NCI-H1694 treated with DMSO at 0.1 percent for 48 hours (cell line): ENCODE data around the gene TMEM163.
"Not testable (repeated sequence)": the region's sequence is repeated elsewhere in the genome, so short reads cannot be mapped to it uniquely, and the experiment has no call there.

ENCODE experiments used
- DNase-seq: peaks from one replicate; lab custom pipeline; 2025; lab: John Stamatoyannopoulos, UW

Gene TMEM163

GRCh38 chr2:134665727-134666506 lies 52.9 kb downstream of the TMEM163 start:
- DNase-seq = no peak

GRCh38 chr2:134663451-134664450 lies 55.0 kb downstream of the TMEM163 start:
- DNase-seq = no peak

GRCh38 chr2:134662751-134663150 lies 56.0 kb downstream of the TMEM163 start:
- no peak for DNase-seq

- DNase-seq = no peak
Observed at GRCh38 chr2:134660626-134661402, 58.0 kb downstream of the TMEM163 start.

- no peak for DNase-seq
Observed at GRCh38 chr2:134659724-134660123, 59.1 kb downstream of the TMEM163 start.

GRCh38 chr2:134657650-134658250 lies 61.0 kb downstream of the TMEM163 start:
- DNase-seq = no peak

GRCh38 chr2:134656391-134656790 lies 62.4 kb downstream of the TMEM163 start:
- not testable (repeated sequence) for DNase-seq

- DNase-seq = no peak
Observed at GRCh38 chr2:134648586-134648985, 70.2 kb downstream of the TMEM163 start.

- DNase-seq = no peak
Observed at GRCh38 chr2:134647607-134648256, 71.1 kb downstream of the TMEM163 start.

GRCh38 chr2:134642938-134643337 lies 75.9 kb downstream of the TMEM163 start:
- no peak for DNase-seq

GRCh38 chr2:134640494-134640893 lies 78.3 kb downstream of the TMEM163 start:
- DNase-seq = no peak

- no peak for DNase-seq
Observed at GRCh38 chr2:134639265-134639664, 79.5 kb downstream of the TMEM163 start.

GRCh38 chr2:134636714-134637113 lies 82.1 kb downstream of the TMEM163 start:
- DNase-seq = no peak

- no peak for DNase-seq
Observed at GRCh38 chr2:134634054-134634753, 84.6 kb downstream of the TMEM163 start.

GRCh38 chr2:134630504-134631159 lies 88.2 kb downstream of the TMEM163 start:
- DNase-seq = no peak

GRCh38 chr2:134628453-134628852 lies 90.3 kb downstream of the TMEM163 start:
- no peak for DNase-seq

GRCh38 chr2:134626781-134627180 lies 92.0 kb downstream of the TMEM163 start:
- DNase-seq = no peak

GRCh38 chr2:134625311-134625710 lies 93.5 kb downstream of the TMEM163 start:
- no peak for DNase-seq

GRCh38 chr2:134623796-134624195 lies 95.0 kb downstream of the TMEM163 start:
- DNase-seq = no peak

- no peak for DNase-seq
Observed at GRCh38 chr2:134623046-134623445, 95.8 kb downstream of the TMEM163 start.
